H9 (cell line): Measurements from ENCODE around the gene TDRD3. TPM values are rescaled to one million over a fixed set of nuclear protein-coding genes. Genes with fewer than 3 reads are reported as not detected.
A peak's percentile ranks its signal among the peaks of the same experiment; 100 is the strongest.

Experiments
- DNase-seq: peaks from one replicate; pipeline ENCODE4 v3.0.0-alpha.2; 2017
- H2AFZ ChIP-seq: one replicate; pipeline ENCODE4 v1.6.1; 2013; ENCODE audit warnings: mild to moderate bottlenecking, low read length, control low read depth, moderate library complexity
- H2AK5ac ChIP-seq: 2 replicates; pipeline ENCODE4 v1.6.1; 2013; ENCODE audit warnings: low read length, control low read depth, mixed read lengths; ENCODE audit not compliant: insufficient read length
- H2BK120ac ChIP-seq: one replicate; pipeline ENCODE4 v1.6.1; 2013; ENCODE audit warnings: low read depth, mild to moderate bottlenecking, low read length, control low read depth, inconsistent platforms; ENCODE audit not compliant: poor library complexity, severe bottlenecking
- H2BK12ac ChIP-seq: 2 replicates; pipeline ENCODE4 v1.6.1; 2013; ENCODE audit warnings: low read length, control low read depth, mixed read lengths, low read depth; ENCODE audit not compliant: insufficient read length
- H2BK15ac ChIP-seq: 2 replicates; pipeline ENCODE4 v1.6.1; 2013; ENCODE audit warnings: low read depth, low read length, control low read depth
- H2BK20ac ChIP-seq: one replicate; pipeline ENCODE4 v1.6.1; 2013; ENCODE audit warnings: low read depth, mild to moderate bottlenecking, low read length, control low read depth, inconsistent platforms; ENCODE audit not compliant: poor library complexity, severe bottlenecking
- H2BK5ac ChIP-seq: 2 replicates; pipeline ENCODE4 v1.6.1; 2013; ENCODE audit warnings: low read length, control low read depth, mixed read lengths; ENCODE audit not compliant: insufficient read length
- H3K14ac ChIP-seq: 2 replicates; pipeline ENCODE4 v1.6.1; 2013; ENCODE audit warnings: low read length, control low read depth; ENCODE audit not compliant: insufficient read depth
- H3K18ac ChIP-seq: 2 replicates; pipeline ENCODE4 v1.6.1; 2013; ENCODE audit warnings: low read depth, mild to moderate bottlenecking, mixed read lengths, low read length, control low read depth; ENCODE audit not compliant: insufficient read length
- H3K23ac ChIP-seq: 2 replicates; pipeline ENCODE4 v1.6.1; 2013; ENCODE audit warnings: low read length, control low read depth, mixed read lengths, low read depth; ENCODE audit not compliant: insufficient read length
- H3K23me2 ChIP-seq: 2 replicates; pipeline ENCODE4 v1.6.1; 2013; ENCODE audit warnings: low read depth, mild to moderate bottlenecking, mixed read lengths, low read length, control low read depth; ENCODE audit not compliant: insufficient read length, poor library complexity, severe bottlenecking
- H3K27ac ChIP-seq: 2 replicates; pipeline ENCODE4 v1.5.1; 2013; ENCODE audit warnings: low read length, control low read depth, mixed read lengths, low read depth; ENCODE audit not compliant: insufficient read length
- H3K27me3 ChIP-seq: 2 replicates; pipeline ENCODE4 v1.6.1; 2013; ENCODE audit warnings: low read length, control low read depth, inconsistent platforms; ENCODE audit not compliant: insufficient read depth
- H3K4ac ChIP-seq: 2 replicates; pipeline ENCODE4 v1.6.1; 2013; ENCODE audit warnings: low read depth, mild to moderate bottlenecking, control low read depth, inconsistent platforms, low read length, moderate library complexity
- H3K4me1 ChIP-seq: 2 replicates; pipeline ENCODE4 v1.6.1; 2013; ENCODE audit warnings: low read length, control low read depth, inconsistent platforms; ENCODE audit not compliant: insufficient read depth
- H3K4me2 ChIP-seq: 2 replicates; pipeline ENCODE4 v1.6.1; 2013; ENCODE audit warnings: low read length, control low read depth, mixed read lengths; ENCODE audit not compliant: insufficient read length, insufficient read depth
- H3K56ac ChIP-seq: 2 replicates; pipeline ENCODE4 v1.6.1; 2013; ENCODE audit warnings: low read depth, mild to moderate bottlenecking, mixed read lengths, low read length, control low read depth; ENCODE audit not compliant: insufficient read length
- H3K79me1 ChIP-seq: 2 replicates; pipeline ENCODE4 v1.6.1; 2013; ENCODE audit warnings: low read depth, mild to moderate bottlenecking, moderate library complexity, low read length, control low read depth, inconsistent platforms; ENCODE audit not compliant: insufficient read depth, poor library complexity, severe bottlenecking
- H3K79me2 ChIP-seq: 2 replicates; pipeline ENCODE4 v1.6.1; 2013; ENCODE audit warnings: low read length, control low read depth, inconsistent platforms; ENCODE audit not compliant: insufficient read depth
- H3K9ac ChIP-seq: 2 replicates; pipeline ENCODE4 v1.6.1; 2013; ENCODE audit warnings: low read length, control low read depth, mixed read lengths; ENCODE audit not compliant: insufficient read length; ENCODE audit errors: extremely low read depth
- H3K9me3 ChIP-seq: one replicate; pipeline ENCODE4 v1.6.1; 2013; ENCODE audit warnings: low read depth, low read length, inconsistent platforms; ENCODE audit not compliant: control insufficient read depth
- H3T11ph ChIP-seq: one replicate; pipeline ENCODE4 v1.6.1; 2013; ENCODE audit warnings: mild to moderate bottlenecking, low read length, control low read depth, inconsistent platforms
- H4K20me1 ChIP-seq: one replicate; pipeline ENCODE4 v1.6.1; 2013; ENCODE audit not compliant: control insufficient read depth, insufficient read length, insufficient read depth
- H4K5ac ChIP-seq: 2 replicates; pipeline ENCODE4 v1.6.1; 2013; ENCODE audit warnings: low read depth, mild to moderate bottlenecking, mixed read lengths, low read length, control low read depth; ENCODE audit not compliant: insufficient read length
- H4K8ac ChIP-seq: replicated peaks from 2 replicates; pipeline ENCODE4 v1.6.1; 2013; ENCODE audit warnings: low read length, control low read depth, mixed read lengths, low read depth; ENCODE audit not compliant: insufficient read length
- H4K91ac ChIP-seq: 2 replicates; pipeline ENCODE4 v1.6.1; 2013; ENCODE audit warnings: low read depth, mild to moderate bottlenecking, moderate library complexity, mixed read lengths, low read length, control low read depth; ENCODE audit not compliant: insufficient read length
- H3K27ac Mint-ChIP-seq, 3 experiments: 2 replicates in 2 of 3; 3 replicates in 1 of 3; pipeline ENCODE4 v1.8.0; 2020 to 2021; ENCODE audit warnings: mixed read lengths in 3 of 3, mild to moderate bottlenecking in 1 of 3, moderate library complexity in 1 of 3
- H3K27me3 Mint-ChIP-seq: 2 replicates; pipeline ENCODE4 v1.8.0; 2021; ENCODE audit warnings: low read depth, mild to moderate bottlenecking, moderate library complexity, mixed read lengths
- H3K36me3 Mint-ChIP-seq, 3 experiments: 2 replicates in 2 of 3; 3 replicates in 1 of 3; pipeline ENCODE4 v1.8.0; 2020 to 2021; ENCODE audit warnings: low read depth in 3 of 3, mixed read lengths in 3 of 3; ENCODE audit not compliant: insufficient read depth in 1 of 3
- H3K4me1 Mint-ChIP-seq, 2 experiments: 2 replicates each; pipeline ENCODE4 v1.8.0; 2020; ENCODE audit warnings: mixed read lengths in 2 of 2
- H3K4me3 Mint-ChIP-seq, 2 experiments: 2 replicates in 1 of 2; 3 replicates in 1 of 2; pipeline ENCODE4 v1.8.0; 2020 to 2021; ENCODE audit warnings: mild to moderate bottlenecking in 2 of 2, mixed read lengths in 2 of 2, moderate library complexity in 1 of 2
- H3K9me3 Mint-ChIP-seq, 2 experiments: 2 replicates in 1 of 2; 3 replicates in 1 of 2; pipeline ENCODE4 v1.8.0; 2020; ENCODE audit warnings: mild to moderate bottlenecking in 2 of 2, mixed read lengths in 2 of 2, moderate library complexity in 1 of 2
- WGBS: extraction: QIAGEN DNeasy Blood & Tissue Kit; methylation state at CpG from one replicate; pipeline ENCODE4 v1.1.7; 2013; ENCODE audit warnings: missing lambda C conversion rate, low lambda C conversion rate, mixed read lengths; ENCODE audit not compliant: insufficient read length; ENCODE audit errors: extremely low coverage; 5-methylcytosine and 5-hydroxymethylcytosine counted together
- total RNA-seq: library from RNA; stranded (reverse); gene quantifications from 2 replicates; pipeline ENCODE4 v1.2.1, GENCODE V29; 2021
- TF ChIP-seq, protein P1 (sequence below): fragments of 200-600 bp; sonication (generic); conservative IDR thresholded peaks from 3 replicates; pipeline ENCODE4 v1.8.0; 2021; ENCODE audit warnings: antibody characterized with exemption, mild to moderate bottlenecking

Gene TDRD3
- total RNA-seq, 1 experiment from 2014 or later: 16.1 TPM

DNA sequence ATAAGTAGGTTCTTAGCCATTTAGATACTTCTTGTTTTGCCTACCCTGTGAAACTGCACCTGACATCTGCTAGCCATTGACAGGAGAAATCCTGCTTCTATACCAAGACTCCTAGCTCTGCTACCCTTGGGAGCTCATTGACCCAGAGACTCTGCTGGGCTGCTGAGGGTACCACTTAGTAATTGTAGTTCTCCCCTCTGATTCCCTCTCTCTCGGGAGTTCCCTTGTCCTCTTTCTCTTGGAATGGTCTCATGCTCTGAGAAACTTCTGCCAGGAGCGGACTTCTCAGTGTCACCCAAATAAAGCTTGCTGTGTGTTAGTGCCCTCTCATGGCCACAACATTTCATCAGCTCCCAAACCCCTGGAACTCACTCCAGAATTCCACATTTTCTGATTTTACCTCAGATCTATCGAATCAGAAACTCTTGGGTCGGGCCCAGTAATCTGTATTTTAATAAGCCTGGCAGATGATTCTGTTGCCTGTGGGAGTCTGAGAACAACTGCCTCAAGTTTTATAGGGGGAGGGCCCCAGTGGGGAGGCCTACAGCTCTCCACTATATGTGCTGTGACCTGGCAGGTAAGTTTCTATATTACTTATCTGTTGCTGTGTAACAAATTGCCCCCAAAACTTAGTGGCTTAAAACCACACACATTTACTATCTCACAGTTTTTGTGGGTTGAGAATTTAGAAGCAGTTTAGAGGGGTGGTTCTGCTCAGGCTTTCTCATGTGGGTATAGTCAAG lies 221.1 kb downstream of the TDRD3 start:
- Histone ChIP-seq H4K5ac (no peak overlapping the region), H2BK20ac (no peak overlapping the region), H4K8ac (no peak overlapping the region), H3K4me1 (peaks cover 2% of the 10 kb centered on the region), H3K79me1 (no peaks in the 10 kb centered on the region), H2BK12ac (no peak overlapping the region), H3K23me2 (no peaks in the 10 kb centered on the region), H2AFZ (peak overlapping the region; percentile 34), H3K18ac (no peak overlapping the region), H4K20me1 (no peaks in the 10 kb centered on the region), H2BK15ac (no peak overlapping the region), H3K27ac (no peak overlapping the region), H3T11ph (no peak overlapping the region), H3K4me2 (no peak overlapping the region), H2AK5ac (no peak overlapping the region), H2BK120ac (no peak overlapping the region), H2BK5ac (no peak overlapping the region), H3K9ac (no peak overlapping the region), H3K27me3 (no peaks in the 10 kb centered on the region), H3K14ac (no peak overlapping the region), H3K56ac (no peak overlapping the region), H3K79me2 (no peaks in the 10 kb centered on the region), H3K4ac (no peak overlapping the region; the same call in 1 of the 2 replicates), H4K91ac (no peak overlapping the region), H3K9me3 (no peaks in the 10 kb centered on the region), H3K23ac (no peak overlapping the region)
- no peaks in the 10 kb centered on the region; the same call in 1 of the 2 replicates for H3K27me3 Mint-ChIP-seq
- TF ChIP-seq, protein P1, sequence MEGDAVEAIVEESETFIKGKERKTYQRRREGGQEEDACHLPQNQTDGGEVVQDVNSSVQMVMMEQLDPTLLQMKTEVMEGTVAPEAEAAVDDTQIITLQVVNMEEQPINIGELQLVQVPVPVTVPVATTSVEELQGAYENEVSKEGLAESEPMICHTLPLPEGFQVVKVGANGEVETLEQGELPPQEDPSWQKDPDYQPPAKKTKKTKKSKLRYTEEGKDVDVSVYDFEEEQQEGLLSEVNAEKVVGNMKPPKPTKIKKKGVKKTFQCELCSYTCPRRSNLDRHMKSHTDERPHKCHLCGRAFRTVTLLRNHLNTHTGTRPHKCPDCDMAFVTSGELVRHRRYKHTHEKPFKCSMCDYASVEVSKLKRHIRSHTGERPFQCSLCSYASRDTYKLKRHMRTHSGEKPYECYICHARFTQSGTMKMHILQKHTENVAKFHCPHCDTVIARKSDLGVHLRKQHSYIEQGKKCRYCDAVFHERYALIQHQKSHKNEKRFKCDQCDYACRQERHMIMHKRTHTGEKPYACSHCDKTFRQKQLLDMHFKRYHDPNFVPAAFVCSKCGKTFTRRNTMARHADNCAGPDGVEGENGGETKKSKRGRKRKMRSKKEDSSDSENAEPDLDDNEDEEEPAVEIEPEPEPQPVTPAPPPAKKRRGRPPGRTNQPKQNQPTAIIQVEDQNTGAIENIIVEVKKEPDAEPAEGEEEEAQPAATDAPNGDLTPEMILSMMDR: peak; percentile 80
- H3K36me3 Mint-ChIP-seq: no peaks in the 10 kb centered on the region
- no peak overlapping the region for H3K4me3 Mint-ChIP-seq
- DNase-seq: peak; percentile 69
- H3K4me1 Mint-ChIP-seq: peaks cover 14 to 16% of the 10 kb centered on the region in 2 experiments
- peak overlapping the region in 1 of 3 experiments; percentile 69; a peak in 1 of 7 replicates for H3K27ac Mint-ChIP-seq
- H3K9me3 Mint-ChIP-seq: no peaks in the 10 kb centered on the region
- no CpG with 5 or more reads among the region's 4 CpGs for WGBS
